GM12872 (cell line): ENCODE results near the gene TKT.

Experiments
- TF ChIP-seq, protein P1 (sequence below): IDR thresholded peaks from 3 replicates; pipeline ENCODE4 v1.5.1; 2011; ENCODE audit warnings: low read depth, mild to moderate bottlenecking, low read length, moderate library complexity; ENCODE audit not compliant: insufficient read depth

TKT gene

DNA sequence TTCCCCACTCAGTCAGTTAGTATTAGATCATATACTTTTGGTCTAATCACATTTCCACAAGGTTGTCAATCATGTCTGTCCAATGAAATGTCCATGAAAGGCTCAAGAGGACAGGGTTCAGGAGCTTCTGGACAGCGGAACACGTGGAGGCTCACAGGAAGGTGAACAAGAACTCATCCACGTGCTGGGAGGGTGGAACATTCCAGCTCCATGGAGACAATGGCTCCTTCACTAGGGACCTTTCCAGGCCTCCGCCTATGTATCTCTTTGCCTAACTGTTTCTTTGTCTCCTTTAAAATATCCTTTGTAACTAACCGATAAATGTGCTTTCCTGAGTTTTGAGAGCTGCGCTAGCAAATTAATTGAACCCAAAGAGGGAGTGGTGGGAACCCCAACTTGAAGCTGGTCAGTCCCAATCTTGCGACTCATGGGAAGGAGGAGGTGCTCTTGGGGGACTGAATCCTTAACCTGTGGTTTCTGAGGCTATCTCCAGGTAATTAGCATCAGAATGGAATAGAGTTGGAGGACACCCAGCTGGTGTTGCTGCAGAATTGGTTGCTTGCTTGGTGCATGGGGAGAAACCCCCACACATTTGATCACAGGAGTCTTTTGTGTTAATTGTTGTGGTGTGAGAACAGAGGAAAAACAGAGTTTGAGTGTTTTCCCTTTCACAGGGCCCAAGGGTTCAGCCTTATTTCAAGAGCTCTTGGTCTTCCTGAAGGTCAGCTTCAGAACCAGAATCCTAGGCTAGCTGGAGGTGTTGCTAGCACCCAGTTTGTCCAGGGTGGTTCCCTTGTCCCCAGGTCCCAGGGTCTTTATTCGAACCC is 3.0 kb upstream of the TKT start:
- TF ChIP-seq, protein P1, sequence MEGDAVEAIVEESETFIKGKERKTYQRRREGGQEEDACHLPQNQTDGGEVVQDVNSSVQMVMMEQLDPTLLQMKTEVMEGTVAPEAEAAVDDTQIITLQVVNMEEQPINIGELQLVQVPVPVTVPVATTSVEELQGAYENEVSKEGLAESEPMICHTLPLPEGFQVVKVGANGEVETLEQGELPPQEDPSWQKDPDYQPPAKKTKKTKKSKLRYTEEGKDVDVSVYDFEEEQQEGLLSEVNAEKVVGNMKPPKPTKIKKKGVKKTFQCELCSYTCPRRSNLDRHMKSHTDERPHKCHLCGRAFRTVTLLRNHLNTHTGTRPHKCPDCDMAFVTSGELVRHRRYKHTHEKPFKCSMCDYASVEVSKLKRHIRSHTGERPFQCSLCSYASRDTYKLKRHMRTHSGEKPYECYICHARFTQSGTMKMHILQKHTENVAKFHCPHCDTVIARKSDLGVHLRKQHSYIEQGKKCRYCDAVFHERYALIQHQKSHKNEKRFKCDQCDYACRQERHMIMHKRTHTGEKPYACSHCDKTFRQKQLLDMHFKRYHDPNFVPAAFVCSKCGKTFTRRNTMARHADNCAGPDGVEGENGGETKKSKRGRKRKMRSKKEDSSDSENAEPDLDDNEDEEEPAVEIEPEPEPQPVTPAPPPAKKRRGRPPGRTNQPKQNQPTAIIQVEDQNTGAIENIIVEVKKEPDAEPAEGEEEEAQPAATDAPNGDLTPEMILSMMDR: no peak

DNA sequence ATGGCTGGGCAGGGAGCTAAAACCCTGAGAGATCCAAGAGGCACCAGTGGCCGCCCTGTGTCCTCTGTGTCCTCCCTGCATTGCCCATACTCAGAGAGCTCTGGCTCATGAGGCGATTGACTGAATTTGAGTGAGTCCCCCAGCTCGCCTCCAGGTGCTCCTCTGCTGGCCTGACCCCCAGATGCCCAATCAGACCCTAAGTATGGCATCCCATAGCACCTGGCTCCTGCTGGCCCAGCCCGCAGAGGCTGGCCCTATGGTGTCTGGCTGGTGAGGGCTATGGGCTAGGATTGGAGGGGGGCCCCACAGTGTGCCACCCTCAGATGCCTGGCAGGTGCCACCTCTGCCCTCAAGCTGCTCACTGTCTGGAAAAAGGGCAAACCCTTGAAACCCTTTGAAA is 1.6 kb upstream of the TKT start:
- TF ChIP-seq, protein P1: no peak

DNA sequence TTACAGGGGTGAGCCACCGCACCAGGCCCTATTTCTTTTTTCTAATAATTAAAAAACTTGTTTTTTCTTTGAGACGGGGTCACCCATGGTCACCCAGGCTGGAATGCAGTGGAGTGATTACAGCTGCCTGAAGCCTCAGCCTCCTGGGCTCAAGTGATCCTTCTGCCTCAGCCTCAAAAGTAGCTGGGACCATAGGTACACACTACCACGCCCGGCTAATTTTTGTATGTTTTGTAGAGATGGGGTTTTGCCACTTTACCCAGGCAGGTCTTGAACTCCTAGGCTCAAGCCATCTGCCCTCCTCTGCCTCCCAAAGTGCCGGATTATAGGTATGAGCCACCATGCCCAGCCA is 858 bp upstream of the TKT start:
- TF ChIP-seq, protein P1: no peak

DNA sequence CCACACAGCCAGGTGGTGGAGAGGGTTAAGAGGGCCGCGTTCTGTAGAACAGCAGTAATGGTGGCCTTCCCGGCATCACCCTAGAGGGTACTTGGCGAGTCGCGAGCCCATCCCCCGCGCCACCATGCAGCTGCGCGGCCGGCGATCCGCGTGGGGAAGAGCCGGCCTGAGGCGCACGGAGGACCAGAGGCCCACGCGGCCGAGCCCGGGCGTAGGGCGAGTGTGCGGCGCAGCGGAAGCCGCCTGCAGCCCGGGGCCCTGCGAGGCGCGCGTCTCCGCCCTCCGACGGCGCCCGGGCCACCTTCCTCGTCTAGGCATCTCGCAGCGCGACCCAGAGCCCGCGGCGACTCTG is 423 bp downstream of the TKT start:
- TF ChIP-seq, protein P1: no peak

DNA sequence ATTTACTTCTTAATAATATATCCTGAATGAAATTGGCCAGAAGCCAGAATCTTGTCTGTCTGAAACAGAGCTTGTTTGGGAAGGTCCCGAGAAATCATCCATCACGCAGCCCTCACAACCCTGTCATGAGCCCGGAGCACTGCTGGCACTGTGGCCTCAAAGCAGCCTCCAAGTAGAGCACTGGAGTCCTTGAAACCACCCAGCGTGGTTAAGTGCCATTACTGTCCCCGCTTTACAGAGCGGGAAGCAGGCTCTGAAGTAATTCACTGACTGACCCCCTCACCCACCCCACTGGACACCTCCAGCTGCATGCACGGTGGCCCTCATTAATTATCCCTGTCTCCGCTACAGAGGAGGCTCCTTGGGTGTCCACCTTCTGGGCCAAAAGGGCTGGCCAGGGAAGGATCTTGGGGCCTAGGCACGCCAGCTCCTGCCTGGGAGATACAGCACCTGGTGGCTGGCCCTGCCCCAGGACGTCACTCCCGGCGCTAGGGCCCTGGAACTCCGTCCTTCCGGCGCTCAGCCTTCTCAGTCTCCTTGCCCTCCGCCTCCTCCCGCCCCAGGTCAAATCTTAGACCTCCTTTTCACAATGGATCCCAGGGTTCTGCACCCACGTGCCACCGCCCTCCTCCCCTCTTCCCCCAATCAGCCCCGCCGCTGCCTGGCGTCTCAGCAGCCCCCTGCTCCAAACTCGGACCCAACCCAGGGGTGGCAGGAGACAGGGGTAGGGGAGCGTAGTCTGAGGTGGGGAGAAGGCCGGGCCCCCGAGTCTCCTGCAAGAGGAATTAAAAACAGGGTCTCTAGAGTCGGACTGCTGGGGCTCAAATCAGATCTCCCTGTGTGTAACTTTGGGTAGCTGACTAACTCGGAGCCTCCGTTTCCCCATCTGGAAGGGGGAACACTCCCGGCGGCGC is 1.1 kb downstream of the TKT start:
- TF ChIP-seq, protein P1: no peak

DNA sequence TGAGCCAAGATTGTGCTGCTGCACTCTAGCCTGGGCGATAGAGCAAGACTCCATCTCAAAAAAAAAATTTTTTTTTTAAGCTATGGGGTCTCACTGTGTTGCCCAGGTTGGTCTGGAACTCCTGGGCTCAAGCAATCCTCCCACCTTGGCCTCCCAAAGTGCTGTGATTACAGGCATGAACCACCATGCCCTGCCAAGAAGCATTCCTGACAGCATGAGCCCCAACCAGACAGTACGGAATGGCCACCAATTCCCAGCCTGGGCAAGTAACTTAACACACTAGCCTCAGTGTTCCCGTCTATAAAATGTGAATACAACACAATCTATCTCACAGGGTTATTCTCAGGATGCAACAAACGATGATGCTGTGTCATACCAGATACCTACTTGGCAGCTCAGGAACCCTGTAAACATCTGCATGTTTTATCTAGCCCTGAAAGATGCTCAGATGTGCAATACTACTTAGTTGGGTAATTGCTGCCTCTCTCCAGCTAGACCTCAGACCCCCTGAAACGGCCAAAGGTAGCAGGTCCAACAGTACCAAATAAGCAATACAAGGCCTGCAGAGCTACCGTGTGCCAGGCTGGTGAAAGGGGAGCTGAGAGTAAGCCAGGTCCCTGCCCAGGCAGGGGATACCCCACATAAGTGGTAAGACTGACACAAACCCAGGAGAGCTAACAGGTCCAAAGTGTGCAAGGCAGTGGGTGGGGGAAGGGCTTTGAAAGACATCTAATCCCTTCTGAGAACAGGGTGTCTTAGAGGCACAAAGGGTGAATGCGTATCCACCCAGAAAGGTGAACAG is 1.9 kb downstream of the TKT start:
- TF ChIP-seq, protein P1: no peak
